Glomerular visceral epithelial cell (primary cell): ENCODE measurements around the gene SCGB2A2.

Experiments used
- DNase-seq: peaks from one replicate; pipeline ENCODE4 v3.0.0-alpha.2; 2016; ENCODE audit errors: extremely low spot score

Gene SCGB2A2

GRCh38 chr11:62269654-62270278 is at the start of gene SCGB2A2:
TSS of gene SCGB2A2 (plus strand) at chr11:62270158. CDS start at chr11:62270217, 59 bp downstream.
- no peak for DNase-seq

DNA sequence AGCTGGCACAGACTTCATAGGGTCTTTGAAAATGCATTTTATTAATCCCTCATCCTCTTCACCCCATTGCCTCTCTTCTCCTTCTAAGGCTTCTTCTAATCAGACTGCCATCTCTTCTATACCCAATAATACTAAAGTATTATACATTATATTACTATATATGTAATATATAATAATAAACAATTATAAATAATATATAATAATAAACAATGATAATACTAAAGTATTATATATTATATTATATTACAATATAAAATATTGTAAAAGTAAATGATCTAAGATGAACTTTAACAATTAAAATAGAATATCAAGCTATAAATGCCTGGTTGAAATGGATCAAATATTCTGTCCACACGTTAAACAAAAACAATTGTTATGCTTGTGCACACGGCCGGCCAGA is 48.5 kb upstream of the SCGB2A2 start:
- no peak for DNase-seq

DNA sequence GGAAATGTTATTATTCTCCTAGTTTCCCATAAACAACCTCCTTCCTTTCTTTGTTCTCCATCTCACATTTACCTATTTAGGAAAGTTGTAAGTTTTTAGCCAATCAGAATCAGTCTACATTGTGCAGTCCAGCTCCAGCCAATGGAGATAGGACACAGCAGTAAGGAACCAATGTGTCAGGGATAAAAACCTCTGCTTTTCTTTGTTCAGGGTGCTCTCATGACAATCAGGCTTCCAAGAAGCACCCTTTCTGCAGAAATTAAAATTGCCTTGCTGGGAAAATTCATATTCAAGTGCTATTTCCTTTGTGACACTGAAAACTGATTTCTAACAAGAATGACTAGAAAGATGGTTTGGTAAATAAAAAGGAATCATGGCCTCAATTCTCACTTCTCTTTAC is 46.9 kb upstream of the SCGB2A2 start:
- DNase-seq = no peak

GRCh38 chr11:62233730-62234129 is 36.2 kb upstream of the SCGB2A2 start:
- no peak for DNase-seq

DNA sequence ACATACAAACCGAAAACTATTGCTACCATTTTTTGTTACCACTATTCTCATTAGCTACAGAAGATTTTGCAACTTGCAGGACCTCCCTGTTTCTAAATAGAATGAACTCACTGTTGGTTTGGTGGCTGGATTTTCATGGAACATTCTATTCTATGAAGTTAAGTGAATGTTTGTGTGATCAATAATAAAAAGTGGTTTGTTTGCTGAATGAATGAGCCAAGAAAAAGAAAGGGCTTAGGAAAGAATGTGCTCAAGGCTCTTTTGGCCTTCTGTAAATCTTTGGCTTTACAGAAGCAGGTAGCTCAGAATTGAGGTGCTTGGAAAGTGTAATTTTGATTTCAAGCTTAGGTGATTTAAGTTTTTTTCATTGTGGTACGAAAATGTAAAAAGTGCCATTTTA is 33.8 kb upstream of the SCGB2A2 start:
- no peak for DNase-seq

GRCh38 chr11:62237499-62237898 is 32.5 kb upstream of the SCGB2A2 start:
- DNase-seq = no peak

DNA sequence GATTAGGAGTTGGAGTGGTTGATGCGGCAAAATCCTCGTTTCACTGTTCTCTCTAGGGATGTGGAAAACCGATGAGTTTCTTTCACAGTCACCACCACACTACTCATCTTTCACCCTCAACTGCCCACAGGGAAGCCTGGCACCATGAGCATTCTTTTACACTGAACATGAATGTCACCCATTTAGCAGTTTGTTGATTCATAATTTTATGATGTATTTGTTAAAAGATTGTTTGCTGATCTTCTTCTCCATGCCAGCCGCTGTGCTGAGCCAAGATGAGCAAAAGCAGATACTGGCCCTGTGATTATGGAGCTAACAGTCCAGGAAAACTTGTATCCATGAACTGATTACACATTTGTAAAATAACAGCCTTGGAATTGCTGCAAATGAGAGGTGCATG is 31.8 kb upstream of the SCGB2A2 start:
- DNase-seq = no peak

- DNase-seq = no peak
Measured at GRCh38 chr11:62241095-62241494, 28.9 kb upstream of the SCGB2A2 start.

DNA sequence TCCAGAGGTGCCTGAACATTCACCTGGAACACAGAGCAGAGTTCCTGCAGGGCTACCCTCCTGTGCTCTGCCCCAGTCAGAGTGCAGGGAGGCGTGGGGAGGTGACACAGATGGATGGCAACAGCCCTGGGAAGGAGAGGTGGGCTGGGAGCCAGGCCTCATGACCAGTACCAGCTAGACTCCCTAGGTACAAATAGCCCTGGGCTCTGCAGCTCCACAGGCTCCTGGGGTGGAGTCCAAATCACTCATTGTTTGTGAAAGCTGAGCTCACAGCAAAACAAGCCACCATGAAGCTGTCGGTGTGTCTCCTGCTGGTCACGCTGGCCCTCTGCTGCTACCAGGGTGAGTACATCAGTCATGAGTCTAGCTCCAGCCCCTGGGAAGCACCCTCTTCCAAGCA is 27.9 kb upstream of the SCGB2A2 start, which contains the start of gene SCGB1D2:
TSS of gene SCGB1D2 (plus strand) at position 219 of the 400 bp plus-strand sequence. CDS start at position 288, 69 bp downstream.
- DNase-seq = no peak

- DNase-seq = peak; percentile 7
Measured at GRCh38 chr11:62245271-62245753, 24.6 kb upstream of the SCGB2A2 start.

- DNase-seq = no peak
Measured at GRCh38 chr11:62251698-62252097, 18.3 kb upstream of the SCGB2A2 start.

DNA sequence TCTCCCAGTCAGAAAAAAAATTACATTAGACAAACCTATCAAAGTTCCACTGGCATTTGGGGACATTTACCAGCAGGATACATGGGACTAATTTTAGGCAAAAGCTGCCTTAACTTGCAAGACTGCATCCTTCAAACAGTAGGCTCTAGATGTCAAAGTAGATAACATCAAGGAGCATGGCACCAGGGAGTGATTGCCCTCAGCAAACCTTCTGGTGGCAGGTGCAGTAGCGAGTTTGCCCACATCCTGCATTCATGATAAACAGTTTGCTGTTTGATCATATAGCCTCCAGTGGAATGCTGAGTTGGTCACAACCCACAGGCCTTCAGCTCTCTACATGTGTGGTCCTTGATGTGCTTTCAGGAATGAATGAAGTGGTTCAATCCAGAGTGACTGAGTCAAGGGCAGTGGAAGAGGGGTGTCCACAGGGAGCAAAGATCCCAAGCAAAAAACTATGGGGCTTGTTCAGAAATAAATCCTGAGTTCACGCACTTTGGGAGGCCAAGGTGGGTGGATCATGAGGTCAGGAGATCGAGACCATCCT is 15.9 kb upstream of the SCGB2A2 start:
- DNase-seq = no peak

GRCh38 chr11:62256281-62256680 is 13.7 kb upstream of the SCGB2A2 start:
- no peak for DNase-seq

DNA sequence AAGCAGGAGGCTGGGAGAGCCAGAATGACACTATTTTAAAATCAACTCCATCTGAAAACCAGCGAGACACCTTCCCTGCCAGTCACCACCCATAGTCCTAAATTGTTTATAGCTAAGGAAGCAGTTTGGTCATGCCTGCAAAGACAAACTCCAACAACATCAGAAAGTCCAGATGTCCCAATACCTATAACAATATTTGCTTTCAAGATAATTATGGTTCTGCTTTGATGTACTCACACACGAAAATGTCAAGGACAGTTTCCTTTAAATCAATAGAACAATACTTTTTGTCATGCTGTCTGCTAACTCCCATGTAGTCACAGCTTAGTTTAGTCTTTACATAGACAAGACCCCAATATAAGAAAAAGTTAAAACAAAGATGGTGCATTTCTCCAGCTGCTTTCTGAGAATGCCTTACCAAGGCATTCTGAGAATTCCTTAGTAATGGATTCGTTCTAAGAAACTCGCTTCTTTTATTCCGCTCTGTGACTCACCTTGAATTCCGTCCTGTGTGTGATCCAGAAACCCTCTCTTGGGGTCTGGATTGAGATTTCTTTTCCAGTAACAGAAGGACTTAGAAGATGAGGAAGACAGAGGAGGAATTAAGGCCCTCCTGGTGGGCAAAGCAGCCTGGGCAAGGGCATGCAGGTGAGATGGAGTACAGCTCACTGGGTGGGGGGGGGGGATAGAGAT is 9.6 kb upstream of the SCGB2A2 start:
- DNase-seq = no peak

- no peak for DNase-seq
Measured at GRCh38 chr11:62264004-62264403, 6.0 kb upstream of the SCGB2A2 start.

DNA sequence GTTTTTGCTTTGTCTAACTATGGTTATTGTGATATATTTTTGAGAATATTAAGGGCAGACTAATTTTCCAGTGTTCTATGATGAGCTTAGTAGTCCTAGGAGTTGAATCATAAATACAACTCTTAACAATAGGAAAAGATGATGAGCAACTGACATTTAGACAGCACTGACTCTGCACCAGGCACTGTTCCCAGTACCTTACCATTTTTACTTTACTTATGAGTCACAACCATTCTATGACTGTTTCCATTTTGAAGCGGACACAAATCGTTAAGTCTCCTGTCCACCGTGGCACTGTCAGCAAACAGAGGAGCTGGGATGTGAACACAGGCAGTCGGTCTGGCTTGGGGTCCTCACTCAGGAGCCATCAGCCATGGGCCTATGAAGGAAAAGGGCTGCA is 3.4 kb upstream of the SCGB2A2 start:
- no peak for DNase-seq

- DNase-seq = no peak
Measured at GRCh38 chr11:62267050-62267449, 2.9 kb upstream of the SCGB2A2 start.

GRCh38 chr11:62267576-62267975 is 2.4 kb upstream of the SCGB2A2 start:
- DNase-seq = no peak

GRCh38 chr11:62273284-62273683 is 3.3 kb downstream of the SCGB2A2 start:
- DNase-seq = no peak

DNA sequence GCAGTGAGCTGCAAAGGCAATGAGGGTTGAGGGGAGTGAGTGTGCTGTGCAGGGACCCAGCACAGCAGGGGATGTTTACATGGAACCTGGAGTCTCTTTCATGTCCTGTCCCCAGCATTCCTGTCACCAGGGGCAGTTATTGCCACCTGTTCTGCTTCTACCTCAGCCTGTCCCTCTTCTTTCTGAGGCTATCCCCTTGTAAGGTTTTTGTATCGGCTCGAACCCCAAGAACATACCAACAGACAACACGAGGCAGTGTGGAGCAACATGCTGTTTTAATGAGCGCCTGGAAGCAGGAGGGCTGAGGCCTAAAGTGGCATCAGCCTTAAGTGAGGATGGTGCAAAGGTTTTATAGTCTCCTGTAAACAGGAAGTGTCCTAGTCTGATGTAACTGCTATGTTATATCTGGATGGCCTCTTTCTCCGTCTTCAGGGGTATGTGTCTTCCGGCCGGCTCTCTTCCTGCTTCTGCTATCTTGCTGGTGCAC is 3.9 kb downstream of the SCGB2A2 start:
- DNase-seq = no peak

DNA sequence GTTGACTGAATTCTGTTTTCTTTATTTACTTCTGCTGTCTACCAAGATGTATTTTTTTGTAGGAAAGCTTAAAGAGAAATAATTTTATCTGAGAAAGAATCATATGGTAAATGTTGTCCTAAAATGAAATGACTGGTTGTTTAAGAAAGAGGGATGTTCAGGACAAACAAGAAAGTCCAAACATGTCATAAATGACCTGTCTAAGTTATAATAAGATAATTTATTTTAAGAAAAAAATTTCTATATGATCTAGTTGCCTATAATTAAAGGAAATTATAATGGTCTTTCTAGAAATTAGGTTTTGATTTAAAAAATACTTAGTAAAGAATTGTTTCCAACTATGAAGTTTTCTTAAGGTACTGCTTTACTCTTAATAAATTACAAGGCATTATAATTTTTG is 10.5 kb downstream of the SCGB2A2 start:
- DNase-seq = no peak

GRCh38 chr11:62295504-62295903 is 25.5 kb downstream of the SCGB2A2 start:
- DNase-seq = peak; percentile 13

DNA sequence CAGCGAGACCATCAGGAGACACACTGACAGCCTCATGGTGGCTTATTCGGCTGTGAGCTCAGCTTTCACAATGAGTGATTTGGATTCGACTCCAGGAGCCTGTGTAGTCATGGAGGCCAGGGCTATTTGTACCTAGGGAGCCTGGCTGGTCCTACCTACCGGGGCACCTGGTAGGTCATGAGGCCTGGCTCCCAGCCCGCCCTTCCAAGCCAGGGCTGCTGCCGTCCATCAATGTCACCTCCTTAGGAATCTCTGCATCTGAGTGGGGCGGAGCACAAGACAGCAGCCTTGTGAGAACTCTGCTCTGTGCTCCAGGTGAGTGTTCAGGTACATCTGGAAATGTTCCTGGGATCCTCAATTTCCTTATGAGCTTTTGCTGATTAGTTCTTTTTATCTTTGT is 29.0 kb downstream of the SCGB2A2 start, which contains the start of gene SCGB1D4:
TSS of gene SCGB1D4 (minus strand) at position 101 of the 400 bp plus-strand sequence. CDS start at position 36, 65 bp downstream.
- no peak for DNase-seq
